Spleen (tissue), 7 donors: ENCODE results near the gene DEK.

Experiments
- POLR2A ChIP-seq, 3 donors: fragments of 450-650 bp; IDR thresholded peaks; one replicate each; pipeline ENCODE4 v1.5.1; 2017; ENCODE audit warnings: antibody characterized with exemption in 3 of 3, mild to moderate bottlenecking in 1 of 3
- TF ChIP-seq, protein P1 (sequence below), 11 experiments: fragments of 200-600 bp in 7 of 11; fragments of 450-650 bp in 4 of 11; sonication (generic) in 4 of 11; IDR thresholded peaks in 8 of 11; conservative IDR thresholded peaks in 3 of 11; 1 replicate in 7 of 11; 2 replicates in 4 of 11; pipeline versions ENCODE4 v1.4.0 to v1.8.0; 2016 to 2021; ENCODE audit warnings: antibody characterized with exemption in 11 of 11, inconsistent platforms in 4 of 11, mild to moderate bottlenecking in 1 of 11
- donor health status: DM: no; HTN: no; CAD: no; lungs with moderate emphysema.
- donor health status: DM: no; HTN: no; CAD: no.
- donor health status: DM: no; HTN: no; CAD: no.

DNA sequence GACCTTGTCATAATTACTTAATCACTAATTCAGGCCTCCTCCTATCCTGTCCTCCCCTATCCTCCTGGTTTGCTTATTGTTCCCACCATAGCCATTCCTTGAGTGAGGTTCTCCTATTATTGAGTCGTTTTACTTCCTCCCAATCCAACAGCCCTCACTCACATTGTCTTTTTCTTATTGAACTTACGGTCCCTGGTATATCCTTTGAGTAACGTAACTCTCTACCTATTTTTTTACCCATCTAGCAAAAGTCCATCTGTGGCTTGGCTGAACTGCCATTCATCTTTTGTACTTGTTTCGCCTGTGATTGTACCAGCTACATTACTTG lies 43.1 kb downstream of the DEK start:
- TF ChIP-seq, protein P1, sequence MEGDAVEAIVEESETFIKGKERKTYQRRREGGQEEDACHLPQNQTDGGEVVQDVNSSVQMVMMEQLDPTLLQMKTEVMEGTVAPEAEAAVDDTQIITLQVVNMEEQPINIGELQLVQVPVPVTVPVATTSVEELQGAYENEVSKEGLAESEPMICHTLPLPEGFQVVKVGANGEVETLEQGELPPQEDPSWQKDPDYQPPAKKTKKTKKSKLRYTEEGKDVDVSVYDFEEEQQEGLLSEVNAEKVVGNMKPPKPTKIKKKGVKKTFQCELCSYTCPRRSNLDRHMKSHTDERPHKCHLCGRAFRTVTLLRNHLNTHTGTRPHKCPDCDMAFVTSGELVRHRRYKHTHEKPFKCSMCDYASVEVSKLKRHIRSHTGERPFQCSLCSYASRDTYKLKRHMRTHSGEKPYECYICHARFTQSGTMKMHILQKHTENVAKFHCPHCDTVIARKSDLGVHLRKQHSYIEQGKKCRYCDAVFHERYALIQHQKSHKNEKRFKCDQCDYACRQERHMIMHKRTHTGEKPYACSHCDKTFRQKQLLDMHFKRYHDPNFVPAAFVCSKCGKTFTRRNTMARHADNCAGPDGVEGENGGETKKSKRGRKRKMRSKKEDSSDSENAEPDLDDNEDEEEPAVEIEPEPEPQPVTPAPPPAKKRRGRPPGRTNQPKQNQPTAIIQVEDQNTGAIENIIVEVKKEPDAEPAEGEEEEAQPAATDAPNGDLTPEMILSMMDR (IDR thresholded peaks at IDR 0.05 in 8 of 11, conservative IDR thresholded peaks at IDR 0.05 in 3 of 11) = no peak
- no peak for TF ChIP-seq POLR2A (IDR thresholded peaks at IDR 0.05)
